PC-3 (cell line): ENCODE measurements around the gene SLC4A2. TPM values are rescaled to one million over a fixed set of nuclear protein-coding genes. Genes with fewer than 3 reads are reported as not detected.

Source experiments
- ATAC-seq: fragments of 200-7000 bp; cut with Tn5 transposase; 2 replicates; pipeline ENCODE4 v1.9.1; 2020; ENCODE audit warnings: mild to moderate bottlenecking, moderate library complexity
- BruUV-seq: library from RNA; stranded (reverse); fragments of 400-500 nt; replicated peaks from 2 replicates; lab custom pipeline; 2021; lab: Mats Ljungman, UMichigan
- CTCF ChIA-PET: fragments of 300-600 bp; sonication (Branson Sonifier 250); formaldehyde crosslinking; loops from one replicate; lab custom pipeline; 2022; ENCODE audit warnings: antibody characterized with exemption; lab: Charles Lee
- POLR2A ChIA-PET: fragments of 300-600 bp; sonication (Branson Sonifier 250); formaldehyde crosslinking; loops from one replicate; lab custom pipeline; 2022; ENCODE audit warnings: antibody characterized with exemption; ENCODE audit not compliant: unreplicated experiment; lab: Charles Lee
- DNase-seq: peaks from one replicate; pipeline ENCODE4 v3.0.0-alpha.2; 2015
- H2AFZ ChIP-seq: fragments of 300-600 bp; sonication (generic); 2 replicates; pipeline ENCODE4 v1.6.0; 2016; ENCODE audit warnings: antibody characterized with exemption, low read length
- H3F3A ChIP-seq: fragments of 300-600 bp; sonication (generic); one replicate; pipeline ENCODE4 v1.6.0; 2017; ENCODE audit warnings: antibody characterized with exemption, low read length, control low read depth, mild to moderate bottlenecking; ENCODE audit not compliant: unreplicated experiment
- H3K27ac ChIP-seq: fragments of 300-600 bp; sonication (generic); 2 replicates; pipeline ENCODE4 v1.5.1; 2016; ENCODE audit warnings: mild to moderate bottlenecking, low read length
- H3K27me3 ChIP-seq: fragments of 300-600 bp; sonication (generic); 2 replicates; pipeline ENCODE4 v1.6.1; 2016; ENCODE audit warnings: low read length, mixed read lengths
- H3K36me3 ChIP-seq: fragments of 300-600 bp; sonication (generic); 2 replicates; pipeline ENCODE4 v1.6.1; 2016; ENCODE audit warnings: low read depth, mixed run types, low read length, mixed read lengths
- H3K4me1 ChIP-seq: fragments of 300-600 bp; sonication (generic); 2 replicates; pipeline ENCODE4 v1.5.1; 2016; ENCODE audit warnings: low read length; ENCODE audit not compliant: insufficient read depth
- H3K4me2 ChIP-seq: fragments of 300-600 bp; sonication (generic); 2 replicates; pipeline ENCODE4 v1.6.0; 2016; ENCODE audit warnings: low read length
- H3K4me3 ChIP-seq: fragments of 300-600 bp; sonication (generic); 2 replicates; pipeline ENCODE4 v1.5.1; 2016; ENCODE audit warnings: mild to moderate bottlenecking, low read length, mixed read lengths
- H3K79me2 ChIP-seq: fragments of 300-600 bp; sonication (generic); 2 replicates; pipeline ENCODE4 v1.6.1; 2017; ENCODE audit warnings: low read length, mixed read lengths
- H3K9ac ChIP-seq: fragments of 300-600 bp; sonication (generic); 2 replicates; pipeline ENCODE4 v1.6.0; 2016; ENCODE audit warnings: mild to moderate bottlenecking, low read length
- H3K9me2 ChIP-seq: fragments of 300-600 bp; sonication (generic); replicated peaks from 2 replicates; pipeline ENCODE4 v1.6.1; 2016; ENCODE audit warnings: mixed run types, low read length, mixed read lengths
- H3K9me3 ChIP-seq: fragments of 300-600 bp; sonication (generic); 2 replicates; pipeline ENCODE4 v1.6.1; 2016; ENCODE audit warnings: low read length, mixed read lengths
- H4K20me1 ChIP-seq: fragments of 300-600 bp; sonication (generic); 2 replicates; pipeline ENCODE4 v1.6.1; 2016; ENCODE audit warnings: low read length, mixed read lengths
- CTCF ChIP-seq: fragments of 300-600 bp; sonication (generic); conservative IDR thresholded peaks from 2 replicates; pipeline ENCODE4 v1.5.1; 2017; ENCODE audit warnings: antibody characterized with exemption, low read depth, mild to moderate bottlenecking, low read length
- EZH2 ChIP-seq: fragments of 300-600 bp; sonication (generic); IDR thresholded peaks from one replicate; pipeline ENCODE4 v1.6.1; 2017; ENCODE audit warnings: antibody characterized with exemption, mild to moderate bottlenecking, low read length; ENCODE audit not compliant: unreplicated experiment
- EZH2phosphoT487 ChIP-seq: fragments of 300-600 bp; sonication (generic); IDR thresholded peaks from 2 replicates; pipeline ENCODE4 v1.6.1; 2018; ENCODE audit warnings: mild to moderate bottlenecking, antibody characterized with exemption, low read length, borderline replicate concordance
- intact Hi-C: fragments of 100-400 bp; cut with micrococcal nuclease; formaldehyde crosslinking; loops from 2 replicates; pipeline ENCODE4 v1.9.0; 2023
- total RNA-seq: library from RNA; depleted of rRNA; stranded (reverse); fragments of >200 nt; gene quantifications from 2 replicates; pipeline ENCODE4 v1.2.3, GENCODE V29; 2014

Gene SLC4A2
- total RNA-seq, 1 experiment from 2014 or later: 284 TPM

GRCh38 chr7:151119055-151119415 is 59.6 kb downstream of the SLC4A2 start:
- peaks cover 2% of the 10 kb centered on the region for H3F3A ChIP-seq
- H3K36me3 ChIP-seq: no peaks in the 10 kb centered on the region; the same call in 1 of the 2 replicates
- H3K9ac ChIP-seq: no peak overlapping the region
- intact Hi-C loops: loop anchor here (10.0 kb wide), 1 partner anchor 144 kb away; the partner anchor contains the start of gene KCNH2
- H3K27me3 ChIP-seq: no peaks in the 10 kb centered on the region
- H3K9me2 ChIP-seq: no peaks in the 10 kb centered on the region
- peaks cover 15% of the 10 kb centered on the region for H3K4me1 ChIP-seq
- peaks cover 15% of the 10 kb centered on the region; the same call in 1 of the 2 replicates for H4K20me1 ChIP-seq
- ChIA-PET POLR2A (no interaction called here), CTCF (interaction anchor here (0.6 kb wide), 1 partner anchor 474 kb away, joined by 4 read pairs; no protein-coding TSS in a partner anchor)
- H2AFZ ChIP-seq: no peak overlapping the region
- H3K79me2 ChIP-seq: peaks cover 24% of the 10 kb centered on the region
- no peak for TF ChIP-seq CTCF
- no peak for TF ChIP-seq EZH2
- TF ChIP-seq EZH2phosphoT487: no peak
- H3K9me3 ChIP-seq: no peaks in the 10 kb centered on the region
- no peak overlapping the region for H3K4me3 ChIP-seq
- BruUV-seq: no TSS peak
- no peak for DNase-seq
- no peak overlapping the region for H3K4me2 ChIP-seq
- H3K27ac ChIP-seq: no peak overlapping the region
- ATAC-seq: no peak

GRCh38 chr7:151119902-151120301 is 60.5 kb downstream of the SLC4A2 start:
- Histone ChIP-seq H3K4me1 (peaks cover 11% of the 10 kb centered on the region), H2AFZ (no peak overlapping the region), H3K27me3 (no peaks in the 10 kb centered on the region), H3K36me3 (peaks cover 7% of the 10 kb centered on the region), H3K27ac (no peak overlapping the region), H3K9me2 (no peaks in the 10 kb centered on the region), H3K4me2 (no peak overlapping the region), H3K9ac (no peak overlapping the region), H3F3A (no peaks in the 10 kb centered on the region), H3K79me2 (peaks cover 20% of the 10 kb centered on the region), H4K20me1 (peaks cover 11% of the 10 kb centered on the region; the same call in 1 of the 2 replicates), H3K9me3 (no peaks in the 10 kb centered on the region), H3K4me3 (no peak overlapping the region)
- no peak for DNase-seq
- POLR2A ChIA-PET: no interaction called here
- CTCF ChIA-PET: no interaction called here
- TF ChIP-seq CTCF (no peak), EZH2phosphoT487 (no peak), EZH2 (no peak)
- intact Hi-C loops: loop anchor here (10.0 kb wide), 1 partner anchor 145 kb away; the partner anchor contains the start of gene KCNH2
- no TSS peak for BruUV-seq
- no peak for ATAC-seq

GRCh38 chr7:151120896-151121295 is 61.5 kb downstream of the SLC4A2 start:
- POLR2A ChIA-PET: no interaction called here
- no peak overlapping the region for H2AFZ ChIP-seq
- intact Hi-C loops: no loop called here
- BruUV-seq: no TSS peak
- peaks cover 6% of the 10 kb centered on the region for H3K4me1 ChIP-seq
- no peak overlapping the region for H3K27ac ChIP-seq
- H3K9ac ChIP-seq: no peak overlapping the region
- no peaks in the 10 kb centered on the region for H3K9me3 ChIP-seq
- TF ChIP-seq EZH2 (no peak), CTCF (no peak), EZH2phosphoT487 (no peak)
- ATAC-seq (no peak), DNase-seq (no peak)
- no peak overlapping the region for H3K4me3 ChIP-seq
- H3K36me3 ChIP-seq: peaks cover 11% of the 10 kb centered on the region
- no peaks in the 10 kb centered on the region for H3F3A ChIP-seq
- H3K9me2 ChIP-seq: no peaks in the 10 kb centered on the region
- no peaks in the 10 kb centered on the region for H3K27me3 ChIP-seq
- CTCF ChIA-PET: no interaction called here
- peaks cover 15% of the 10 kb centered on the region for H3K79me2 ChIP-seq
- H4K20me1 ChIP-seq: peaks cover 7% of the 10 kb centered on the region; the same call in 1 of the 2 replicates
- H3K4me2 ChIP-seq: no peak overlapping the region
